UCSD-AML1 (cell line): ENCODE results near the gene BAMBI.
"Not testable (repeated sequence)": the region's sequence is repeated elsewhere in the genome, so short reads cannot be mapped to it uniquely, and the experiment has no call there.

ENCODE experiments used
- DNase-seq: peaks from one replicate; lab custom pipeline; 2025; ENCODE audit not compliant: unreplicated experiment; lab: John Stamatoyannopoulos, UW

The BAMBI gene

DNA sequence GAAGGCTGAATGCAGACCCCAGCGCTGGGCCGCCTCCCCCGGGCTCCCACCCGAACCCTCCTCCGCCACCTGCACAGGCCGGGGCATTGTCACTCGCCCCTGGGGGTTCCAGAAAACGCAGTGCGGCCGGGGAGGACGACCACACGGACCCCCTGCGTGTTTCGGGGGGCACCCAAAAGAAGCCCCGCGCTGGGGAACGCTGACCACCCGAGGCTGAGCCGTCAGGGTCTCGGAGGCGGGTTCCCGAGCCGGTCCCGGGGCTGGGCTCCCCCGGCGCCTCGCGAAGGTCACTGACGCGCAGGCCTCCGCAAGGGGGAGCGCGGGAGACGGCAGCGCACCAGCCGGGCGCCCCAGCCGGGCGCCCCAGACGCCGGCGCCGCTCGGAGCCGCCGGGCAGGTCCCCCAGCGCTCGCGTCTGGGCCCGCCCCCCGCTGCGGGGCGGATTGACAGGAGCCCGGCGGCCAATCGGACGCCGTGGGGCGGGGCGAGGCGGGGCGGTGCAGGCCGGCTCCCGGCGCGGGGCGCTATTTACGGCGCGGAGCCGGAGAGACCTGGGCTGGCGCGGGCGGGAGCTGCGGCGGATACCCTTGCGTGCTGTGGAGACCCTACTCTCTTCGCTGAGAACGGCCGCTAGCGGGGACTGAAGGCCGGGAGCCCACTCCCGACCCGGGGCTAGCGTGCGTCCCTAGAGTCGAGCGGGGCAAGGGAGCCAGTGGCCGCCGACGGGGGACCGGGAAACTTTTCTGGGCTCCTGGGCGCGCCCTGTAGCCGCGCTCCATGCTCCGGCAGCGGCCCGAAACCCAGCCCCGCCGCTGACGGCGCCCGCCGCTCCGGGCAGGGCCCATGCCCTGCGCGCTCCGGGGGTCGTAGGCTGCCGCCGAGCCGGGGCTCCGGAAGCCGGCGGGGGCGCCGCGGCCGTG lies at the start of gene BAMBI:
TSS of gene BAMBI (plus strand) at position 554 of the 920 bp plus-strand sequence. CDS start 377 bp downstream, outside the sequence.
- peak; percentile 97 for DNase-seq

DNA sequence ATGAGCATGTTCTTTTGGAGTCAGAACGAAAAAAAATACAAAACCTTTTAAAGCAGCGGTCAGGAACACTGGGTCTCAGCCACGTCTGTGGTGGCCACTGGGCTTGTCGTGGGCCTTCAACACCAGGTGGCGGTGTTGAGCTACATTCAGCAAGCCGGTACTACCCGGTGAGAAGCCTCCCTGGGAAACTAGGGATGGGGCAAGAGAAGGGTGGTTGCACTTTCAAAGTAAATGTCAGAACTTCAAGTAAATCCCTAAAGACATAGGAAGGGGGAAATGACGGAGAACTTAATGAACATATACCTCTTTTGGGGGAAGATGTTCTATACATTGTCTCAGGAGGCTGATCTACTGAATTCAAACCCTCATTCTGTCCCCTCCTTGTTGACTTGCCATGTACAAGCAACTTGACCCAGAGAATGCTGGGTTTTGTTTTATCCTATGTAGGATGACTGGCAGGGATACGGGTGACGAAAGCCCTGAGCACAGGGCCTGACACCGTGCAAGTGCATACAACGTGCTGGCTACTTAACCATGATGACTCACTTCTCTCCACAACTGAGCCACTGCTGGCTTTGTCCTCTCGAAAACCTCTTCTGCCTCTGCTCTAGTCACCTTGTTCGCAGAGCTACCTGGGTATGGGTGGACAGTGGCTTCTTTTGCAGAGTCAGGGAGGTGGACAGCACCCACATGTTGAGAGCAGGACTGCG lies 49.0 kb upstream of the BAMBI start:
- peak; percentile 63 for DNase-seq

DNA sequence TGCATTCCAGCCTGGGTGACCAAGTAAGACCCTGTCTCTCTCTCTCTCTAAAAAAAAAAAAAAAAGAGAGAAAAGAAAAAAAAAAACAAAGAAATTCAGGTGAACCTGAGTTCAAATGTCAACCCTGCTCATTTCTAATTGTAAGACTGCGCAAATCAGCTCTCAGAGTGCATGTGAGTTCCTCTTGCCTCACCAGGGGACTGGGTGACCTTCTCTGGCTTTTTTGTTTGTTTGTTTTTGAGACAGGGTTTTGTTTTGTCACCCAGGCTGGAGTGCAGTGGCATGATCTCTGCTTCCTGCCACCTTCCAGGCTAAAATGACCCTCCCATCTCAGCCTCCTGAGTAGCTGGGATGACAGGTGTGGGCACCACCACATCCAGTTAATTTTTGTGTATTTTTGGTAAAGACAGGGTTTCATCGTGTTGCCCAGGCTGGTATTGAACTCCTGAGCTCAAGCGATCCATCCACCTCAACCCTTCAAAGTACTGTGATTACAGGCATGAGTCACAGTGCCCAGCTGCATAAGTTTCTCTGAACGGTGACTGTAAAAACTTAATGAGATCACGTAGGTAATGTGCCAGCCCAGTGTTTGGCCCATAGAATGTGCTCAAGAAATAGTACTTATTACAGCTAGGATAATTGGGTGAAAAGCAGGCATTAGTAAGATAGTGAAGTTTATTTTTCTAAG lies 45.3 kb upstream of the BAMBI start:
- DNase-seq: no peak

DNA sequence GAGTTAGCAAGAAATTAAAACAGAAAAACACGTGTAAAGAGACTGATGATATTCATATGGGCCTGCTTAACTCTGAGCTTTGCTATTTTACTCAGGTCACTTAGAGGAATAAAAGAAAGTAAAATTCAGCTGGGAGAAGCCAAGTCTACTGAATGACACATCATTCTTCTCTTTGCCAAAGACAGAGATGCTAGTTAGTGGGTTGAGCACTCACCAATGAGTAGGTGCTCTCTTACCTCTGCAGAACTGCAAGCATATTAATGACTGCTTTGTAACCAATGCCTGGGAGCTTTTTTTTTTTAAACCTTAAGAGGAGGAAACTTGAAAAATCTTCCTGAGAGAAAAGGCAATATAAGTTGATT lies 44.8 kb upstream of the BAMBI start:
- no peak for DNase-seq

- DNase-seq: no peak
Observed at GRCh38 chr10:28633750-28634149, 43.6 kb upstream of the BAMBI start.

- DNase-seq: no peak
Observed at GRCh38 chr10:28637346-28637745, 40.0 kb upstream of the BAMBI start.

DNA sequence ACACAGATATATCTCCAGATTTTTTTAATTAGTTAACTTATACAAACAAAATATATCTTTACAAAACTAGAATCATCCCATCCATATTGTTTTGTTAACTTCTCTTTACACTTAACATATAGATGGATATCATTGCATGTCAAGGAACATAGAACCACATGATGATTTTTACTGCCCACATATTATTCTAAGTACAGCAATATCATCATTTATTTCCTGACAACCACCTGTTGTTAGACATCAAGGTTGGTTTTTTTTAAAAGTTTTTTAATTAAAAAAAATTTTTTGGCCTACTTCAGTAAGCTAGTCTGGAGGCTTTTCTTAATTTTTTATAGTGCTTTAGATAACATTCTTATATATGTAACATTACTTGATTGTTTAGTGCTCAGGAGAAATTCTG lies 38.9 kb upstream of the BAMBI start:
- DNase-seq: no peak

DNA sequence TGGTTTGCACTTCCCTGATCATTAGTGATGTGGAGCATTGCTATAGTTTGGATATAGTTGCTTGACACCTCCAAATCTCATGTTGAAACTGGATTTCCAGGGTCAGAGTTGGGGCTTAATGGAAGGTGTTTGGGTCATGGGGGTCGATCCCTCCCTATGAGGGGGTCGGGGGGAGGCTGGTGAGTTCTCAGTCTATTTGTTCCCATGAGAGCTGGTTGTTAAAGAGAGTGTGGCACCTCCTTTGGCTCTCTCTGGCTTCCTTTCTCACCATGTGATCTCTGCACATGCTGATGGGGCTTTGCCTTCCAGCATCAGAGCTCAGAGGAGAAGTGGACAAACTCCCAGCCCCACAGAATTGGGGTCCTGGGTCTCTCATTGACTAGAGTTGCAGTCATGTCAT lies 36.8 kb upstream of the BAMBI start:
- DNase-seq: no peak

DNA sequence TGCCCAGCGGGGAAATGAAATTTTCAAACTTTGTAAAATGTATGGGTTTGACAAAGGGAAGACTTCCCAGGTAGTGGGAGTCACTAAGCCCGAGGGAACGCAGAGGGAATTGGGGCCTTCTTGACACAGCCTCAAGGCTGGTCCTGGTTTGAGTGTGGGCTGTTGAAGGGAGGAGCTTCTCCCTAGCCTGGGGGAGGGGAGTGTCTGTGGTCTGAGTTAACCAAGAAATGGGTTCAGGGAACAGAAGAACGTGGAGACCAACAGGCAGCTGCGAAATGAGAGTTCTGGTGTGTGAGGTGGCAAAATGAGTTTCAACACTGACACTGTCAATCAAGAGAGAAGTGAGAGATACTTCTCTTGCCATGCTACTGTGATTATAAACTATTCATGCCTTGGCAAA lies 32.7 kb upstream of the BAMBI start:
- no peak for DNase-seq

- DNase-seq: no peak
Observed at GRCh38 chr10:28652106-28652505, 25.2 kb upstream of the BAMBI start.

DNA sequence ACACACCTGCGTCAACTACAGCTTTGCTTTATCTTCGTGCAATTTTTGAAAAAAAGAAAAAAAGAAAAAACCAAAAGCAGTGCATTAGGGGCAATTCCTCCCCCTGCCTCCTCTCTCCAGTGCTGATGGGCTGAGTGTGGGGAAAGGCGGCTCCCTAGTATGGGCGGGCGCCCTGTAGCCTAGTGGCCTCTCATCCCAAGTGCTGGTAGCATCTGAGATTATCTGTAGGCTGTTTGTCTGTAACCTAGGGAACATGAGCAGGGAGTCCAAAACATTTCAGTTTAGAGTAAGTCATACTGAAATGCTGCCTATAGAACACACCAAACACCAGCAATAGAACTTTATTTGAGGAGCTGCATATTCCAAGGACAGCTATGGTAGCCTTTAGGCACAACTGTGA lies 24.6 kb upstream of the BAMBI start:
- DNase-seq: no peak

- not testable (repeated sequence) for DNase-seq
Observed at GRCh38 chr10:28658824-28659223, 18.5 kb upstream of the BAMBI start.

- DNase-seq: no peak
Observed at GRCh38 chr10:28661035-28661434, 16.3 kb upstream of the BAMBI start.

GRCh38 chr10:28663576-28664368 lies 13.5 kb upstream of the BAMBI start:
- peak; percentile 62 for DNase-seq

GRCh38 chr10:28664369-28664740 lies 13.0 kb upstream of the BAMBI start:
- DNase-seq: no peak

DNA sequence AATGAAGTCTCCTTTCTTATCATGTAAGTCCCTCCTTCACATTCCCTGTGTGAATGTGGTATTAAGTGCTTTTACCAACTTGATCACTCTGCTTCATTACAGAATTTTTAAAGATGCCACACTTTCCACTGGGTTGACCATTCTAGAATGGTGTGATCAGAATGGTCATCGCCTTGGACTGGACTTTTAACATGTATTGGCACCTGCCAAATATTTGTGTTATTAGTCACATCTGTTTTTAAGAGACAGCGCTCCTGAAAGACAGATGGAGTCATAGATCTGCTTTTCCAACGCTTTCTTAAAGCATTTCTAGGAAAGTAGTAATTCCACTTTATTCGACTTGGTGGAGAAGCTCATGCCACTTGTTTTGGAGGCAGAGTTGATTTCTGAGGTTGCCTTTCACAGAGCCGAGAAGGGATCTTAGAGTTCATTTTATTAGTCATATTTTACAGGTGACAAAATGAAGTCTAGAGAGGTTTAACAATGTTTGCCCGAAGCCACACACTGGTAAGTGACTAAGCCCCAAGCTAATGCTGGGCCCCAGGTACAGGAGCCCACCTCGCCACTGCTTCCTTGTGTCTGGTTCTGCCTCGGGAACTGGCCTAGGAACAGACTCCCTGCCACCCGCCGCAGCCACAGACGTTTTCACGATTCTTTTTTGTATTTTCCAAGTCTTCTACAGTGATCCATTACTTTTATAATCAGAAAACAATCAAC lies 10.4 kb upstream of the BAMBI start:
- DNase-seq: no peak

GRCh38 chr10:28668363-28669226 lies 8.7 kb upstream of the BAMBI start:
- no peak for DNase-seq

- no peak for DNase-seq
Observed at GRCh38 chr10:28669227-28670173, 7.8 kb upstream of the BAMBI start.
